Pons (tissue), 1 donor: Measurements from ENCODE around the gene CHIC2.

Experiments
- DNase-seq: peaks from one replicate; pipeline ENCODE4 v3.0.0-alpha.2; 2016; ENCODE audit warnings: low spot score

CHIC2 gene

DNA sequence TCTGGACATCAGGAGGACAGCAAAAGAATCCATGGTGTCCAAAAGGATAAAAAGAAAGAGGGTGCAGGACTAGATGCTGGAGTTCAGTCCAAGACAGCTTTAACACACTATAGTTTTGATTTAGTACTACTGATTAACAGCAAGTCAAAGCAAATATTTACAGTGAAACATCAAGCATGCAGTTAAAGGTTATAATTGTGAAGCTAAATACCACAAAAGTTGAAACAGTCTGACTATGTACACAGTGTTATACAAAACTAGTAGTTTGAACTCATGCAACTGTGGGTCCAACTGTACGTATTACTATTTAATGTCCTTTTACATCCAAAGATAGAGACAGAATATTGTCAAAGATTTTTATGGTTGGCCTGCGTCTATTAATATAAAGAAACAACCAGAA lies 57.6 kb downstream of the CHIC2 start:
- no peak for DNase-seq

DNA sequence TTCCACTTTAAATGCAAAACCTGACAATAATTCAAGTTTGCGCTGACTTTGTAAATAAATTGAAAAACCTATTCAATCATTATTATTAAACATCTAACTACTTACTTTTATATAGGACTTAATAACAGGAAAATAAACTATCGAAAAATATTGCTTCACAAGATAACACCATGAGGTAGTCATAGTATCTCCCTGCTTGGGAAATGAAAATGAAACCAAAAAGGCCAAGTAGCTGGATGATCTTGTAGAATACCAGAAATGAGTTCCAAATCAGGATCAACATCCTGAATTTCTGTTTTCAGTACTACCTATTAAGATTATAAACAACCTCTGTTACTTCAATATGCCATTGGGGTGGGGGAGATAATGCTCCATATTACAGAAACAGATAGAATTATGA lies 58.9 kb downstream of the CHIC2 start:
- DNase-seq, result no peak

DNA sequence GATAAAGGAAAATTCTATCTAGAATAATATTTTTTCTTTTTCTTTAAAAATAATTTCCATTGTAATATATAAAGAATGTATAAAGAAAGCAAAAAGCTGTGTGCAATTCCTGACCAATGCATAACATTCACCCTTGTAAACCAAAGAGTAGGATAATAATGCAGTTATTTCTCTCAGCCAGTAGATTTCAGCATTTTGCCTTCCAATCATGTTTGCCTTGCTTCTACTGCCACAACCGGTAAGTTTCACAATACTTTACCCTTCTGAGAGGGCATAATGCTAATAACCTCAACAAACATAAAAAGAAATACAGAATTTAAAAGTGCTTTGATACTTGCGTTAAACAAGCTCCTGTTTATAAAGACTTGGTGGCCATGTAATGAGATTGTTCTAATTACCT lies 59.9 kb downstream of the CHIC2 start:
- DNase-seq, result no peak

DNA sequence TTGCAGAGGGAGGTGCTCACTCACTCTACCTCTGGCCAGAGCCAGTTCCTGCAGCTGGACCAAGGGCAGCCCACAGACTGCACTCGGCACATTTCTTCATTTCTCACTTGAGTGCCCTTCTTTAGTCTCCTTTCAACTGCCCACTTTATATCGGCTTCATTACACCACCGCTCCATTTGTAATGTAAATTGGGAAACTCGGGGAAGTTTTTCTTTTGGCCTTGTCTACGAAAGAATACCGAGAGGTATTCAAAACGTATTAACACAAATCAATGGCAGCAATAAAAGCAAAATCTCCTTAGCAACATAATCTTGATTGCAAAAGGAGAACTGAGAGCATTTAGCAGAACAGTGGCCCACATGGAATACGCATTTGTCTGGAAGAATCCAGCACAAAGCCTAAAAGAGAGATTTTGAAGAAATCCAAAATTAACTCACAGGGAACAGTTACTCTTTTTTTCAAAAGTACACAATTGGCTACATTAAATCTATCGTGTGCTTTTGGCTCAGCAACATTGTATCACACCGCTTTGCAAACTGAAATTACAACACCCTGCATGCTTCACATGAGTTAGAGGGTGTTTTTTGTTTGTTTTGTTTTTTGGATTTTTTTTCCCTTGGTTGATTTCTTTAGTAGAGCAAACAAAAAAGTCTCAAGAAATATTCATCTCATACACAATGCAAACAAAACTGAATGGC lies 62.6 kb downstream of the CHIC2 start:
- no peak for DNase-seq

DNA sequence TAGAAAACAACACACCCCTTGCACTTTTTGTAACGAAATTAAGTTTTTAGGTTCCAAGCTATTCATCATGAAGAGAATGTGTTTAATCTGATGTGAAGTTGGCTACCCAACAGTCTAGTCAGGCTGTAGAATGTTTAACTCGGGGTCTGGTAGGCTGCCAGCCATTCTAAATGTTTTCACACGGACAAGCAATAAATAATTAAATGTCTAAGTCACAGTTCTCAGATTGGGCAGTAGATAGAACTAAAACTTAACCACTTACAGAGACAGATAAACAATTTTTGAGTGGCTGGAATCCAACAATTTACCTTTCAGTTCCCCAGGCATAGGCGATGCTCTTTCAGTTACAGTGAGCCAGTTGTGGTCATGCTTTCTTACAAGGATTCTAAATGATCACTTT lies 66.5 kb downstream of the CHIC2 start:
- no peak for DNase-seq

DNA sequence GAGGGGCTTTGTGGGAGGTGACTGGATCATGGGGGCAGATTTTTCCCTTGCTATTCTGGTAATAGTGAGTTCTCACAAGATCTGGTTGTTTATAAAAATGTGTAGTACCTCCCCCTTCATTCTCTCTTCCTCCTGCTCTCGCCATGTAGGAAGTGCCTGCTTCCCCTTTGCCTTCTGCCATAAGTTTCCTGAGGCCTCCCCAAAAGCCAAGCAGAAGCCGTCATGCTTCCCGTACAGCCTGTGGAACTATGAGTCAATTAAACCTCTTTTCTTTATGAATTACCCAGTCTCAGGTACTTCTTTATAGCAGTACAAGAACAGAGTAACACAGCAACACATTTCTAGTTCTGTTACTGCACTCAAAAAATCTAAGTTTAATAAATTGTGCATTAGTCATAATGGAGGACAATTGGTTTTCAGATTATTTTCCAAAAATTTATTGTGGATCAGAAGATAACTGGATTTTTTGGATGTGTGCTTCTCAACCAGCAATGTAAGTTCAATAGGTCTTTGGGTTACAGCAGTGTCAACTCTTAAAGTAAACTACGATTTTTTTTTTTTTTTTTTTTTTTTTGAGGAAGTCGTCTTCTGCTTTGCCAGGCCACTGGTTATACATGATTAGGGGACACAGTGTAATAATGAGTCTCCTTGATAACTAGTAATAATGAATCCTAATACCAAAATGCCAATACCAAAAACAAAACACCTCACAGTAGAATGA lies 69.9 kb downstream of the CHIC2 start:
- no peak for DNase-seq

DNA sequence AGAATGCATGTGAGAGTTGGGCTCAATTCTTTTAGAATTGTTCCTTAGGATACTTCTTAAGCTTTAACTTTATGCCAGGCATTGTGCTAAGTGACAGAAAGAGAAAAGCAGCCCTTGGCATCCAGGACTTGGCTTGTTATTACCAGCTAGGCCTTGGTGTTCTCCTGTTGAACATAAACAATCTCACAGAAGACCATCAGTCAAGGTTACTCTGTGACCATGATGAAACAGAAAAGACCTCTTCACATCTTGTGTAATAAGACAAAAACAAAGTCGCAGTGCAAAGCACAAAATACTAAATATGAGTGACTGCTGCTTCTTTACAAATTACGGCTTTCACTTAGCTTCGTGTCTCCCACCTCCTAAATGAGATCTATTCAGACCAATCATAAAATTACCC lies 71.6 kb downstream of the CHIC2 start:
- DNase-seq, result no peak

DNA sequence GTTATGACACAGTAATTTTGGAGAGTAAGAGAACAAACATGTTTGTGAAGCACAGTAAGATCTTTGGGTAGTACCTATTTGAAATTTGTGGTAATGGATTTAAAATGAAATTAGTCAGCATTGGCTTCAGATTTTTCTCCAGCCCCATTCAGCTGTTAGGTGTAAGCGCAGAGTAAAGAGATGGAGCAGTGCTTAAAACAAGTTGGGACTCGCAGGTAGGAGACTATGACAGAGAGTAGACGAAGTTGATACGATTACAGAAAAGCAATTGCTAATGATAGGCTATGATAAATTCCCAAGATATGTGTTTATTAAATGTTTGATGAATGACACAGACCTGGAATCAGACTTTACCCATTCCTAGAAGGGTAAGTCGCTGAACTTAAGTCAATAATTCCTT lies 72.6 kb downstream of the CHIC2 start:
- no peak for DNase-seq

DNA sequence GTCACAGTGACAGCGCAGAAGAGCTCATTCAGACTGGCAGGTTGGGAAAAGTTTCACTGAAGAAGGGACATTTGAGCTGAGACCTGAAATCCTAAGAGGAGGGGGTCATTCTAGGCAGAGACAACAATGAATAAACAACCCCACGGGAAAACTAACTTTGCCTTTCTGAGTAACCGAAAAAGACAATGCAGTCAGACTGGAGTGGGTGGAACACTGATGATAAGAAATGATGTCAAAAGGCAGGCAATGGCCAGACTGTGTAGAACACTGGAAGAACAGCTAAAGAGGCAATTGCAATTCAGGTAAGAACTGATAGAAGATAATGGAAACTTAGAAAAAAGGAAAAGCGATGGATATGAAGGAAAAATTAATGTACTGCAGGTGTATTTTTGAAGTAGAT lies 73.8 kb downstream of the CHIC2 start:
- no peak for DNase-seq

DNA sequence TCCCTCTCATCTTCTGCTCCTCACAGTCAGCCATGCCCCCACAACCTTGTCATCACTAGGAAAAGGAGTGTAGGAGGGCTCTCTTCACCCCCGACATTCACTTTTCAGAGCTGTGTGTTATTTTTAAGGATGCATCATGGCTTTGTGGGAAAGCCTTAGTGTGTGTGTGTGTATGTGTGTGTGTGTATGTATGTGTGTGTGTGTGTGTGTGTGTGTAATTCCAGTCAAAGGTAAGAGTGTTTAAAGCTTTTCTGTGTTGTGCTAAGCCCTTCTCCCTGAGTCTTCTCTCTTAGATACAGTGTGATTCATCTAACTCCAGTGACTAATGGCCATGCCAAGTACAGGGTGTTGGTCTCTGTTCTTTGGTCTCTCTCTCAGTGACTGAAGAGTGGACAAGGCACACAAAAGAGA lies 76.6 kb downstream of the CHIC2 start:
- DNase-seq, result no peak

DNA sequence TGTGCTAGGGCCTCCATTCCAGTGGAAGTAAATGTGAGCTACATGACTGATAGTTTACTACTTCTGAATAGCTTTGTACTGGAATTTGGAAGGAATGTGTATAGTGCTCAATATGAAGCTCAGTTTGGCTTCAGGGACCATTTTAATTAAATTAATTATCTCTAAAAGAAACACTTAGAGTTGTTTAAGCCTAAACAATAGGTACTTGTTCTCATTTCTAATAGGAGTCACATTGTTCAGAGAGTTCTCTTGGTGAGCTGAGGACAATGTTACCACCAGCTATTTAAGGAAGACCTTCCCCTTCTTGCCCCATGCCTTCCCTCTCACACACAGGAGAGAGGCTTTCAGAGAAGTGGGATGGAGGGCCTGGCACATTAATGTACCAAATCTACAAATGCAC lies 78.3 kb downstream of the CHIC2 start:
- DNase-seq, result peak; percentile 58

DNA sequence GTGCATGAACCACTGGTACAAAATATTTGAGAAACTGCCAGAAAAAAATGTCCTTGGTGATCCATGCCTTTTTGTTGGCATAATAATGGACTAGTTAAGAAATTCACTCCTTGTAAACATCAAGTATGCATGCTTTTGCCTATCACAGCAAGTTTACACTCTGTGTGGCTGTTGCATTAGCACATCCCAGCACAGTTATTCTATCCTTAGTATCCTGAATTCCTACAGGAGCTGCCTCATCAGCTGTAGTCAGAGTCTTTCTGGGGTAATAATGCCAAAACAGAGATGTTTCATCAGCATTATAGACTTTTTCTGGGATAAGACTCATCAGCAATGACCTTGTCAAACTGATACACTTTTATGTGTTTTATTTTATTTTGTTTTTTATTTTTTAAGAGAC lies 82.8 kb downstream of the CHIC2 start:
- DNase-seq, result no peak

DNA sequence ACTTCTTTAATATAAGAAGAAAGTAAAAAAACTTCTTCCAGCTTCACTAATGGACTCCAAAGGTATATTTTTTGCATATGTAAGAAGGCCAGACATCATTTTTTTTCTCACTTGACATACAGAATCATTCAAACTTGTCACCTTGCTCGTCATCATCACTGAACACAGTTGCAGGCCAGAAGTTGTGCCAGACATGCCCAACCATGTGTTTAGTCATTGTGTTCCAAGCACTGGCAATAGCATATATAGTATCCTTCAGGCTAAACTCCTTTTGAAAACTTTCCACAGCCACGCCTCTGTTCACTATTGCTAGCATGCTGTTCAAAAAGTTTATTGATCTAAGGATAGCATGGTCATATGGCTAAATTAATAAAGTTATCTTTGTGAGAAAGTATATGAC lies 83.3 kb downstream of the CHIC2 start:
- DNase-seq, result no peak

DNA sequence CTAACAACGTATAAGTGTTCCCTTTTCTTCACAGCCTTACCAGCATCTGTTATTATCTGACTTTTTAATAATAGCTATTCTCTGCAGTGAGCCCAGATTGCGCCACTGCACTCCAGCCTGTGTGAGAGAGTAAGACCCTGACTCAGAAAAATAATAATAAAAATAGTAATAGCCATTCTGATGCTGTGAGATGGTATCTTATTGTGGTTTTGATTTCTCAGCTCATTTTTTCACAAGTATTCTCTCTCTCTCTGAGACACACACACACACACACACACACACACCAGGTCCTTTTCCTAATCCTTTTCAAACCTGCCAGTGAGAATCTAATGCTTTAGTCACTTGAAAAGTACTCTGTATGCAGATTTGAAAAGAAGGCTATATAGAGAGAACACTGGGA lies 89.8 kb downstream of the CHIC2 start:
- DNase-seq, result no peak

DNA sequence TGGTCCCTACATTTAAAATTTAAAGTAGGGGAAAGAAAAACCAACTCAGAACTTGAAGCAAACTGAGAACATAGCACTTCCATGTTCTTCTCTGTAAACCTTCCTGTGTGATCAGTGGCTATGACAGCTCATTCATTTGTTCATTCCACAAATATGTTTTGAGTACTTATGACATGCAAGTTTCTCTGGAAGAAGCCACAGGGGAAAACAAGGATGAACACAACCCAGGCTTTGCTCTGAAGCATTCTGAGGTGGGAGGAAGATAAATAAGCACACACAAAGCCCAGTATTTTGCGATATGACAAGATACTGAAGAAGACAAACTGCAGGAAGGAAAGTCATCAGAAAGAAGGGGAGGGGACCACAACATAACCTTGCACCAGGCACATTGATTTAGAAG lies 96.4 kb downstream of the CHIC2 start:
- DNase-seq, result no peak

DNA sequence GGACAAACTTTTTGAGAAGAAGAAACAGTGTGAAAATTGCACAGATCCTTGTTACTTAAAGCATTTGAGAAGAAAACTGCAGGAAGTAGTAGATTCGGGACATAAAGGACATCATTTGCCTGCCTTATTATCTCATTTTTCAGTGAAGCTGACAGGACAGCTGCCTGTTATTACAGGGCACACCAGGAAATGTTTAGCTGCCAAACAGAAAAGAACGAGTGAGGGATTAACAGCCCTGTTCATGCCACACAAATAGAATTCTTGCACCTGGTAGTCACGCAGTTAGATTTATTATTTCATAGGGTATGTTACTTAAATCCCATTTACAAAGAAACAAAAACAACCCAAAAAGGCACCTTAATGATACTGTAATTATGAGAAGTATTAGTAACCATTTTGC lies 100.6 kb downstream of the CHIC2 start:
- DNase-seq, result no peak

DNA sequence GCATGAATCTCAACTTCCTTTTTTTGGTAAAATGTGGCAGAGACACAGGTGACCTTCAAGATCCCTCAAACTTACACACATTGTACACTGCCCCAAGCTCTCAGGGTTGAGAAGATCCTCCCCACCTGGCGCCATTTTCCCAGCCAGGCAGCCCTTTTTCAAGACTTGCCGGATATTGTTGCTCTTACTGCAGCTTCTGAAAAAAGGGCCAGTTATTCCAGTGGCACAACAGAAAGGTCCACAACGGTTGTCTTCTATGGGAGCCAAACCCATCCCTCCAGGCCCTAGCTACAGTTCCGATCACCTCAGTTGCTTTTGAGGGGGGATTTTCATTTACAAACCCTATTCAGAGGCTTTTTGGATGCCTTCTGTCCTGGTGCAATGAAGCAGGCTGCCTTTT lies 101.1 kb downstream of the CHIC2 start:
- DNase-seq, result no peak

DNA sequence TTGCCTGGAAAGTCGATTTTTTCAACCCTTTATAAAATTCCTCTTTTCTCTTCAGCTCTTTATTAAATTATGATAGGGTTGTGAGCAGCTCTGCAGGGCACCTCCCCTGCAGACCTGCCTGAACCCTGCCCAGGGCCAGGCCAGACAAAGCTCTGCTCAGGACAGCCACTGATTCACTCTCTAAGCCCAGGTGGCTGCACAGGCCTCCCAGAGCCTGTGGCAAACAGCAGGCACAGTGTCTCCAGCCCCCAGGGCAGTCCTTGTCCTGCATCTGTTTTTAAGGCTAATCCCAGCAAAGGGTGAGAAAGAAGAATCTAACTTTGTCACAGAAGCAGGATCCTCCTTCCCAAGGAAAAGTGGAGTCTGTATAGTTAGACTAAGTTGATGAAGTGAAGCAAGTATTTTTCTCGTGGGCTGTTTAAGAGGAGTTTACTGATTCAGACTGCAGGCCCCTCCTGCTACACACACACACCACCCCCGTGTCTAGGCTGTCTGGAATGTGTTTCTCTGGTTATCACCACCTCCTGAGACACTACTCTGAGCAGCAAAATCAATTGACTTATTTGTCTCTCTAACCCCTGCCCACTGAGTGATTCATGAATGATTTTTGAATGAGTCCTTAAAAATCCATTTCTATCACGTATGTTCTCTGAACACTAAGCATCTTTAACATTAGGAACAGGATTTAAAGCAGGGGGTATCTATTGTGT lies 101.7 kb downstream of the CHIC2 start:
- no peak for DNase-seq

DNA sequence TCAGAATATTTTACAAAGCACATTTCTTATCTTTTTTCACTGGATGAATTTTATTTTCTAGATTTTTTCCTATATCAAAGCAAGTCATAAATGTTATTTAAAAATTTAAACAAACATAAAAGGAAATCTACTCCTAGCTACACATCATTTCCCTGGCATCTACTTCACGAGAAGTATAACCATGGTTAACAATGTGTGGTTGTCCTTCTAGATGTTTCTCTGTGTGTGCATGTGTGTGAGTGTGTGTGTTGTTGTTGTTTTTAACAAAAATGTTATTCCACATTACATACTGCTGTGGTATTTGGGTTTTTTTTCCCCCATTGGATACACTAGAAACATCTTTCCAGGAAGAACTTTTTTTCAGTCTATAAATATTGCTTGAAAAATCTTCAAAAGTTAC lies 103.1 kb downstream of the CHIC2 start:
- no peak for DNase-seq

DNA sequence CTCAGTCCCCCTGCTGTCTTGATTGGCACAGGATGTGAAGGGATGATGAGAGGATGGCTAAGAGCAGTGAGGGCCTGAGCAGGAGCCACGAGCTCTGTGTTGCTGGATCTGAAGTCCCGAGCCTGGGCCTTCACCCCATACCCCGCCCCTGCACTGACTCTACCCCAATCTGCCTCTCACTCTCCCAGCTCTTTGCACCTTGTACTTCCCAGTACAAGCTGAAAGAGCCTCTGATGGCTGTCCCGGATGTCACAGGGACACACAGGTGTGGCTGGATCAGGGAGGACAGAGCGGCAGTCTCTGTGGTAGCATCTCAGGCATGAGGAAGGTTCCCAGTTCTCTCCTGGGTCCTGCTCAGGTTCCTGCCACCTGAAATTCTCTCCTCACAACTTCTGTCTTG lies 103.6 kb downstream of the CHIC2 start:
- DNase-seq, result no peak
